ENCODE results near the gene HSD17B7. TPM values are rescaled to one million over a fixed set of nuclear protein-coding genes. Genes with fewer than 3 reads are reported as not detected.
"Not testable (repeated sequence)": the region's sequence is repeated elsewhere in the genome, so short reads cannot be mapped to it uniquely, and the experiment has no call there.

HSD17B7 gene
- total RNA-seq, 1 experiment from 2014 or later = 13.3 TPM

- DNase-seq (ENCODE audit: low read depth) = not testable (repeated sequence)
Measured at GRCh38 chr1:162807503-162807902, 17.0 kb downstream of the HSD17B7 start.

GRCh38 chr1:162812357-162812756, 21.9 kb downstream of the HSD17B7 start:
- DNase-seq (ENCODE audit: low read depth) = not testable (repeated sequence)

GRCh38 chr1:162818136-162818535, 27.6 kb downstream of the HSD17B7 start:
- DNase-seq (ENCODE audit: low read depth) = not testable (repeated sequence)

- DNase-seq (ENCODE audit: low read depth) = not testable (repeated sequence)
Measured at GRCh38 chr1:162818666-162819065, 28.2 kb downstream of the HSD17B7 start.

- DNase-seq (ENCODE audit: low read depth) = no peak
Measured at GRCh38 chr1:162822391-162823200, 32.1 kb downstream of the HSD17B7 start.

- no peak for DNase-seq (ENCODE audit: low read depth)
Measured at GRCh38 chr1:162823231-162823630, 32.7 kb downstream of the HSD17B7 start.

- peak; percentile 15 for DNase-seq (ENCODE audit: low read depth)
Measured at GRCh38 chr1:162823771-162824525, 33.4 kb downstream of the HSD17B7 start.

GRCh38 chr1:162829268-162829667, 38.8 kb downstream of the HSD17B7 start:
- no peak for DNase-seq (ENCODE audit: low read depth)

GRCh38 chr1:162832470-162832869, 42.0 kb downstream of the HSD17B7 start:
- DNase-seq (ENCODE audit: low read depth) = no peak

- DNase-seq (ENCODE audit: low read depth) = no peak
Measured at GRCh38 chr1:162835157-162835899, 44.8 kb downstream of the HSD17B7 start.

- no peak for DNase-seq (ENCODE audit: low read depth)
Measured at GRCh38 chr1:162838863-162839262, 48.4 kb downstream of the HSD17B7 start.

GRCh38 chr1:162840250-162840839, 49.8 kb downstream of the HSD17B7 start:
- peak; percentile 41 for DNase-seq (ENCODE audit: low read depth)

GRCh38 chr1:162844153-162844552, 53.7 kb downstream of the HSD17B7 start:
- DNase-seq (ENCODE audit: low read depth) = no peak

- DNase-seq (ENCODE audit: low read depth) = peak; percentile 98
Measured at GRCh38 chr1:162846256-162847212, 56.0 kb downstream of the HSD17B7 start.

GRCh38 chr1:162847839-162848453, 57.4 kb downstream of the HSD17B7 start:
- peak; percentile 58 for DNase-seq (ENCODE audit: low read depth)

- DNase-seq (ENCODE audit: low read depth) = no peak
Measured at GRCh38 chr1:162849711-162850110, 59.2 kb downstream of the HSD17B7 start.

- no peak for DNase-seq (ENCODE audit: low read depth)
Measured at GRCh38 chr1:162851341-162851740, 60.8 kb downstream of the HSD17B7 start.

- peak; percentile 71 for DNase-seq (ENCODE audit: low read depth)
Measured at GRCh38 chr1:162854245-162854882, 63.9 kb downstream of the HSD17B7 start.

GRCh38 chr1:162855461-162856150, 65.1 kb downstream of the HSD17B7 start:
- DNase-seq (ENCODE audit: low read depth) = peak; percentile 51

All from RPMI7951 (cell line).